ENCODE results near the gene FNDC3B.
A peak's percentile ranks its signal among the peaks of the same experiment; 100 is the strongest.

Gene FNDC3B

GRCh38 chr3:172018364-172018763 is 21.0 kb upstream of the FNDC3B start:
- no peak overlapping the region for H3K9ac ChIP-seq (ENCODE audit: low read depth, low read length)

GRCh38 chr3:172020763-172021162 is 18.6 kb upstream of the FNDC3B start:
- no peaks in the 10 kb centered on the region; the same call in 1 of the 2 replicates for H3K9me3 ChIP-seq (ENCODE audit: control insufficient read depth, insufficient read depth, low read length)
- no peak overlapping the region for H3K9ac ChIP-seq (ENCODE audit: low read depth, low read length)
- H3K4me1 ChIP-seq (ENCODE audit: insufficient read depth, low read length) = 0 out of 2 replicates have a peak, but pooled peaks cover 3% of the 10 kb centered on the region
- H3K36me3 ChIP-seq (ENCODE audit: insufficient read depth, low read length) = no peaks in the 10 kb centered on the region

More at GRCh38 chr3:172018364-172018763, 21.0 kb upstream of the FNDC3B start:
- H3K9me3 ChIP-seq (ENCODE audit: control insufficient read depth, insufficient read depth, low read length) = no peaks in the 10 kb centered on the region; the same call in 1 of the 2 replicates
- no peaks in the 10 kb centered on the region for H3K36me3 ChIP-seq (ENCODE audit: insufficient read depth, low read length)
- 0 out of 2 replicates have a peak, but pooled peaks cover 3% of the 10 kb centered on the region for H3K4me1 ChIP-seq (ENCODE audit: insufficient read depth, low read length)

- Histone ChIP-seq H3K9me3 (ENCODE audit: control insufficient read depth, insufficient read depth, low read length) (no peaks in the 10 kb centered on the region; the same call in 1 of the 2 replicates), H3K4me1 (ENCODE audit: insufficient read depth, low read length) (0 out of 2 replicates have a peak, but pooled peaks cover 3% of the 10 kb centered on the region), H3K36me3 (ENCODE audit: insufficient read depth, low read length) (no peaks in the 10 kb centered on the region), H3K9ac (ENCODE audit: low read depth, low read length) (no peak overlapping the region)
Measured at GRCh38 chr3:172021164-172021563, 18.2 kb upstream of the FNDC3B start.

- Histone ChIP-seq H3K9me3 (ENCODE audit: control insufficient read depth, insufficient read depth, low read length) (no peaks in the 10 kb centered on the region; the same call in 1 of the 2 replicates), H3K4me1 (ENCODE audit: insufficient read depth, low read length) (0 out of 2 replicates have a peak, but pooled peaks cover 3% of the 10 kb centered on the region), H3K9ac (ENCODE audit: low read depth, low read length) (no peak overlapping the region), H3K36me3 (ENCODE audit: insufficient read depth, low read length) (no peaks in the 10 kb centered on the region)
Measured at GRCh38 chr3:172021859-172022258, 17.5 kb upstream of the FNDC3B start.

GRCh38 chr3:172023915-172024314 is 15.5 kb upstream of the FNDC3B start:
- Histone ChIP-seq H3K9me3 (ENCODE audit: control insufficient read depth, insufficient read depth, low read length) (no peaks in the 10 kb centered on the region), H3K9ac (ENCODE audit: low read depth, low read length) (no peak overlapping the region), H3K4me1 (ENCODE audit: insufficient read depth, low read length) (no peaks in the 10 kb centered on the region), H3K36me3 (ENCODE audit: insufficient read depth, low read length) (no peaks in the 10 kb centered on the region)

- Histone ChIP-seq H3K9ac (ENCODE audit: low read depth, low read length) (no peak overlapping the region), H3K36me3 (ENCODE audit: insufficient read depth, low read length) (no peaks in the 10 kb centered on the region), H3K4me1 (ENCODE audit: insufficient read depth, low read length) (no peaks in the 10 kb centered on the region), H3K9me3 (ENCODE audit: control insufficient read depth, insufficient read depth, low read length) (no peaks in the 10 kb centered on the region)
Measured at GRCh38 chr3:172024679-172025078, 14.7 kb upstream of the FNDC3B start.

GRCh38 chr3:172029425-172030098 is 9.8 kb upstream of the FNDC3B start:
- Histone ChIP-seq H3K9me3 (ENCODE audit: control insufficient read depth, insufficient read depth, low read length) (no peaks in the 10 kb centered on the region; the same call in 1 of the 2 replicates), H3K9ac (ENCODE audit: low read depth, low read length) (no peak overlapping the region), H3K36me3 (ENCODE audit: insufficient read depth, low read length) (no peaks in the 10 kb centered on the region), H3K4me1 (ENCODE audit: insufficient read depth, low read length) (no peaks in the 10 kb centered on the region)

- H3K9ac ChIP-seq (ENCODE audit: low read depth, low read length) = no peak overlapping the region
- no peaks in the 10 kb centered on the region for H3K36me3 ChIP-seq (ENCODE audit: insufficient read depth, low read length)
- H3K9me3 ChIP-seq (ENCODE audit: control insufficient read depth, insufficient read depth, low read length) = no peaks in the 10 kb centered on the region; the same call in 1 of the 2 replicates
- H3K4me1 ChIP-seq (ENCODE audit: insufficient read depth, low read length) = no peaks in the 10 kb centered on the region
Measured at GRCh38 chr3:172030181-172030580, 9.2 kb upstream of the FNDC3B start.

- Histone ChIP-seq H3K4me1 (ENCODE audit: insufficient read depth, low read length) (no peaks in the 10 kb centered on the region), H3K9me3 (ENCODE audit: control insufficient read depth, insufficient read depth, low read length) (no peaks in the 10 kb centered on the region; the same call in 1 of the 2 replicates), H3K9ac (ENCODE audit: low read depth, low read length) (no peak overlapping the region), H3K36me3 (ENCODE audit: insufficient read depth, low read length) (no peaks in the 10 kb centered on the region)
Measured at GRCh38 chr3:172031996-172032395, 7.4 kb upstream of the FNDC3B start.

GRCh38 chr3:172033396-172033795 is 6.0 kb upstream of the FNDC3B start:
- Histone ChIP-seq H3K36me3 (ENCODE audit: insufficient read depth, low read length) (no peaks in the 10 kb centered on the region), H3K9ac (ENCODE audit: low read depth, low read length) (no peak overlapping the region), H3K9me3 (ENCODE audit: control insufficient read depth, insufficient read depth, low read length) (no peaks in the 10 kb centered on the region; the same call in 1 of the 2 replicates), H3K4me1 (ENCODE audit: insufficient read depth, low read length) (peaks cover 2% of the 10 kb centered on the region; the same call in 1 of the 2 replicates)

GRCh38 chr3:172034786-172035685 is 4.3 kb upstream of the FNDC3B start:
- Histone ChIP-seq H3K9ac (ENCODE audit: low read depth, low read length) (no peak overlapping the region), H3K9me3 (ENCODE audit: control insufficient read depth, insufficient read depth, low read length) (no peaks in the 10 kb centered on the region; the same call in 1 of the 2 replicates), H3K4me1 (ENCODE audit: insufficient read depth, low read length) (peaks cover 6% of the 10 kb centered on the region; the same call in 1 of the 2 replicates), H3K36me3 (ENCODE audit: insufficient read depth, low read length) (no peaks in the 10 kb centered on the region)

GRCh38 chr3:172036541-172037215 is 2.7 kb upstream of the FNDC3B start:
- H3K9ac ChIP-seq (ENCODE audit: low read depth, low read length) = no peak overlapping the region
- H3K4me1 ChIP-seq (ENCODE audit: insufficient read depth, low read length) = peaks cover 6% of the 10 kb centered on the region; the same call in 1 of the 2 replicates
- no peaks in the 10 kb centered on the region; the same call in 1 of the 2 replicates for H3K9me3 ChIP-seq (ENCODE audit: control insufficient read depth, insufficient read depth, low read length)
- no peaks in the 10 kb centered on the region for H3K36me3 ChIP-seq (ENCODE audit: insufficient read depth, low read length)

GRCh38 chr3:172038798-172039435 is 461 bp upstream of the FNDC3B start:
- H3K9ac ChIP-seq (ENCODE audit: low read depth, low read length) = peak overlapping the region; percentile 91
- H3K36me3 ChIP-seq (ENCODE audit: insufficient read depth, low read length) = no peaks in the 10 kb centered on the region
- H3K4me1 ChIP-seq (ENCODE audit: insufficient read depth, low read length) = peaks cover 12% of the 10 kb centered on the region; the same call in 1 of the 2 replicates
- no peaks in the 10 kb centered on the region for H3K9me3 ChIP-seq (ENCODE audit: control insufficient read depth, insufficient read depth, low read length)
